Measurements from ENCODE around the gene IGF1R. TPM values are rescaled to one million over a fixed set of nuclear protein-coding genes. Genes with fewer than 3 reads are reported as not detected.

Gene IGF1R
- total and polyA plus RNA-seq, 2 of the 8 experiments (the other 6 are each of a cell fraction or from before 2014, with no cell fraction given), result 32.9 to 109 TPM

DNA sequence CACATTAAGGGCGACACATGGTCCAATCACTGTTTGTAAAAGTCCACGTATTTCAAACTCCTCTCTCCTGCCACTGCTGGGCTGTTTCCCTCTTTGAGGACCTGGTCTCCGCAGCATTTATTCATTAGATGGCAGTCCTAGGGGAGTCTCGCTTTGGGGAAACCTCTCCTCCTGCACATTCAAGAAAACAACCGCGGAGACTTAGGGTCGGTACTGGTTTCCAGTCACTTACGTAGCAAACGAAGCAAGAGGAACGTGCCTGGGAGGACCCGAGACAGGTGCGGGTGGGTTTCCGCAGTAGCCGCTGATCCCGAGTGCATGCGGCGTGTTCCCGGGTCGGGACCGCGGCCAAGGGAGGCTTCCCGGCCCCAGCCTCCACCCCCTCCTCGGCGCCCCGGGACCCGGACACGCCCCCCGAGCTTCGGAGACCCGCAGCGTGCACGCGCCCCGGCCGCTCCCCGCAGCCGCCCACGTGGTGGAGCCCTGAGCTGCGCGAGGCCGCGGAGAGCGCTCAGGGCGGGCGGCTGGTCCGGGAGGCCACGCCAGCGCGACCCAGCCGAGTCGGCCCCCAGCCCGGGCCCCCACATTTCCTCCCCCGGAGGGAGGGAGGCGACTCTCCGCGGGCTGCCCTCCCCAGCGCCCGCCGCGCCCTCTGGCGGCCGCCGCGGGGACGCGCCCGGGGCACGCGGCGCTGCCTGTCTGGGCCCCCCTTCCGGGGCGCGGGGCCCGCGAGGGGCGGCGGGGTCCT lies 1.1 kb upstream of the IGF1R start (continued):
- TF ChIP-seq TAF7 (optimal IDR thresholded peaks at IDR 0.05; ENCODE audit: borderline replicate concordance, low read depth, low read length) (no peak), CTBP2 (IDR thresholded peaks at IDR 0.05; ENCODE audit: borderline replicate concordance, insufficient read depth, insufficient read length, low read length) (peak; percentile 59), ASH2L (IDR thresholded peaks at IDR 0.05; ENCODE audit: low read length) (peak; percentile 98), RAD21 (IDR thresholded peaks at IDR 0.05 in 1 of 2, conservative IDR thresholded peaks at IDR 0.05 in 1 of 2; ENCODE audit: low read depth in 2 of 2, low read length in 2 of 2) (peak; percentile 20 to 58), E2F6 (IDR thresholded peaks at IDR 0.05) (peak; percentile 76), PHF8 (conservative IDR thresholded peaks at IDR 0.05; ENCODE audit: low read depth, low read length) (peak; percentile 54), SIN3A (conservative IDR thresholded peaks at IDR 0.05 in 1 of 2, IDR thresholded peaks at IDR 0.05 in 1 of 2; ENCODE audit: low read depth in 1 of 2, low read length in 2 of 2) (peak in 1 of 2 experiments; percentile 74; a peak in 2 of 4 replicates), USF2 (IDR thresholded peaks at IDR 0.05; ENCODE audit: low read length) (peak; percentile 54; the same call in 1 of the 2 replicates), MAX (IDR thresholded peaks at IDR 0.05) (peak; percentile 96), KDM1A (IDR thresholded peaks at IDR 0.05; ENCODE audit: borderline replicate concordance, low read length) (peak; percentile 29; the same call in 1 of the 2 replicates), EGR1 (IDR thresholded peaks at IDR 0.05; ENCODE audit: borderline replicate concordance, low read depth, low read length) (peak; percentile 62; the same call in 1 of the 2 replicates), POLR2A (IDR thresholded peaks at IDR 0.05; ENCODE audit: control extremely low read depth in 1 of 2, low read depth in 2 of 2, low read length in 2 of 2) (peak; percentile 61 to 82), RBBP5 (IDR thresholded peaks at IDR 0.05; ENCODE audit: borderline replicate concordance, low read depth, low read length) (peak; percentile 78)
- TF ChIP-seq, protein P1, sequence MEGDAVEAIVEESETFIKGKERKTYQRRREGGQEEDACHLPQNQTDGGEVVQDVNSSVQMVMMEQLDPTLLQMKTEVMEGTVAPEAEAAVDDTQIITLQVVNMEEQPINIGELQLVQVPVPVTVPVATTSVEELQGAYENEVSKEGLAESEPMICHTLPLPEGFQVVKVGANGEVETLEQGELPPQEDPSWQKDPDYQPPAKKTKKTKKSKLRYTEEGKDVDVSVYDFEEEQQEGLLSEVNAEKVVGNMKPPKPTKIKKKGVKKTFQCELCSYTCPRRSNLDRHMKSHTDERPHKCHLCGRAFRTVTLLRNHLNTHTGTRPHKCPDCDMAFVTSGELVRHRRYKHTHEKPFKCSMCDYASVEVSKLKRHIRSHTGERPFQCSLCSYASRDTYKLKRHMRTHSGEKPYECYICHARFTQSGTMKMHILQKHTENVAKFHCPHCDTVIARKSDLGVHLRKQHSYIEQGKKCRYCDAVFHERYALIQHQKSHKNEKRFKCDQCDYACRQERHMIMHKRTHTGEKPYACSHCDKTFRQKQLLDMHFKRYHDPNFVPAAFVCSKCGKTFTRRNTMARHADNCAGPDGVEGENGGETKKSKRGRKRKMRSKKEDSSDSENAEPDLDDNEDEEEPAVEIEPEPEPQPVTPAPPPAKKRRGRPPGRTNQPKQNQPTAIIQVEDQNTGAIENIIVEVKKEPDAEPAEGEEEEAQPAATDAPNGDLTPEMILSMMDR (IDR thresholded peaks at IDR 0.05; ENCODE audit: control extremely low read depth in 1 of 3, insufficient read depth in 1 of 3, low read depth in 1 of 3, low read length in 3 of 3), result peak; percentile 52 to 70 (median 62)
